Measurements from ENCODE around the gene C9orf50.
"Not testable (repeated sequence)": the region's sequence is repeated elsewhere in the genome, so short reads cannot be mapped to it uniquely, and the experiment has no call there.

The C9orf50 gene

DNA sequence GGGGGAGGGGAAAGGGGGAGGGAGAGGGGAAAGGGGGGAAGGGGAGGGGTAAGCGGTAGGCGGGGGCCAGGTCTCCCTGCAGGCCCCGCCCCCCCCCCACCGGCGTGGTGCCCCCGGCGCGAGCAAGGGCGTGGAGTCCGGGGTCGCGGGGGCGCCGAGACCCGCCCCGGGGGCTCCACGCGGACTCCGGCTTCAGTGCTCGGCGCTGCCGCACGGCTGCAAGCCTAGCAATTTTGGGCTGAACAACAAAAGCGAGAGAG is 10.8 kb downstream of the C9orf50 start:
- no peak for DNase-seq

DNA sequence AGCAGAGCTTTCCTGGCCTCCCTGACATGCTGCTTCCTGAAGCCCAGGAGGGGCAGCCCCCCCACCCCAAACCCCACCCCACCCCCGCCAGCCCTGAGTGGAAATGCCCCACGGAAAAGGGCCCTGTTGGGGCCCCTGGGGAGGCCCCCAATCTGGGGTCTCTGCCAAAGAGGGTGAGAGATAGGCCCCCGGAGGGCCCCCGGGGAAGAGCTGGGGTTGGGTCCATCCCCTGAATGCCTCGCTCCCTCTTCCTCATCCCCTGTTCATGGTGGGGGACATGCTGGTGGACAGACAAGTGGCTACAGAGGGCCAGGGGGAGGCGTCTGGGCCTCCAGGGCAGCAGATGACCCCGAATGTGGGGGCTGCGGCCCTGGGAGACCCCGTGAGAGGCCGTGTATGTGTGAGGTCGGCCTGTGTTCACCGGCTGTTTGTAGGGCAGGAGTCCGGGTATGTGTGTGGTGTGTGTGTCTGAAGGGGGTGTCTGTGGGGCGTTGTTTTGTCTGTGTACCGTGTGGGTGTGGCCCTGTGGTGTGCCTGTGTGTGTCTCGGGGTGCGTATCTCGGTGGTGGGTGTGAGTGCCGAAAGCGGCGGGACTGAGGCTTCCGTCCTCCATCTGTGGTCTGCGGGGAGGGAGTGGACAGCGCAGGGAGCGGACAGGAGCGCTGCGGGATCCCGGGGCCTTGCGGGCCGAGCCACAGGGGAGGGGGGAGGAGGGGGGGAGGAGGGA is 11.3 kb downstream of the C9orf50 start:
- peak; percentile 66 for DNase-seq

DNA sequence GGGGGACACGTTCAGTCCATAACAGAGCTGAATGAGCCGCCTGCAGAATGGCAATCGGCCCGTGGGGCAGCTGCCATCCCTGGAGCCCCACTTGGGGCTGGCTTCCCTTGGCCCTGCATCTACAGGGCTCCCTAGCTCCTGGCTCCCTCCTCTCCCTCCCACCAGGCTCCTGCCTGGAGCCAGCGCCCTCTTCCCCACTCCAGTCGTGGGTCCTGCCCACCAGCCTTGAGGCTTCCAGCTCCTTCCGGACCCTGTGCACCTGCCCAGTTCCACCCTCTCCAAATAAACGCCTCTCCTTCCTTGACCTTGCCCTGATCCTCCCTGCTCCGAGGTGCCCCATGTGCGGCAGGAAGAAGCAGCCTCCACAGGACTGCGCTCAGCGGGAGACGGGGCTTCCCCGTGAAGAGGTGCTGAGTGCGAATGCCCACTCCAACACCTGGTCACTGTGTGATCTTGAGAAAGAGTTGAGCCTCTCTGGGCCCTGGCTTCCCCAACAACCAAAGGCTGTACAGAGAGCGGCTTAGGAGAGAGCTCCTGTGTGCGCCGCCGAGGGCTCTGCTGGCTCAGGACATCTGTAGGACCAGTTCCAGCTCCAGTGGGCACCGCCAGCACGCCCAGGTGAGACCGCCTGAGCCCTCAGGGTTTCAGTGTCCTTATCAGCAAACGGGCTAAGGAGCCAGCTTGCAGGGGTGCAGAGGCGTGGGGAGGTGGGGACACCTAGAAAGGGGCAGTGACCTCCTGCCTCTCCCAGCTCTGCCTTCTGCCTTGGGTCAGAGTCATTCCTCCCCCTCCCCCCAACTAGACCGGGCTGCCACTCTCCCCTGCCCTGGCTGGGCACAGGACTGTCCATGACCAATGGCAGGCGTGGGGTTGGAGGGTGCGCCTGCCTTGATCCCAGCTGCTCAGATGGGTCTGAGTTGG is 12.1 kb downstream of the C9orf50 start:
- DNase-seq = no peak

DNA sequence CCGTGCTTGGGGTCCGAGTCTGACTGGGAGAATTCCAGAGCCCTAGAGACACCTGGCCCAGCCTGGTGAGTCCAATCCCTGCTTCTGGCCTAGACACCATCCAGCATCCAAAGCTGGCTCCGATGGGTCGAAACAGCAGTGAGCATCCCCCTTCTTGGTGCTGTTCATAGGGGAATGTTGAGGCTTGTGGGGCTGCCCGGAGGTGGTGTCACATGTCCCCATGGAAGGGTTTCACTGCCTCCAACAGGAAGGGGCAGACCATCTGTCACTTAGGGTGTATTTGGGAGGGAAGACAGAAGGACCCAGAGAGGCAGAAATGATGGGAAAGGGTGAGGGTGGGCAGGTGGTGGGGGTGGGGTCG is 13.9 kb downstream of the C9orf50 start:
- no peak for DNase-seq

DNA sequence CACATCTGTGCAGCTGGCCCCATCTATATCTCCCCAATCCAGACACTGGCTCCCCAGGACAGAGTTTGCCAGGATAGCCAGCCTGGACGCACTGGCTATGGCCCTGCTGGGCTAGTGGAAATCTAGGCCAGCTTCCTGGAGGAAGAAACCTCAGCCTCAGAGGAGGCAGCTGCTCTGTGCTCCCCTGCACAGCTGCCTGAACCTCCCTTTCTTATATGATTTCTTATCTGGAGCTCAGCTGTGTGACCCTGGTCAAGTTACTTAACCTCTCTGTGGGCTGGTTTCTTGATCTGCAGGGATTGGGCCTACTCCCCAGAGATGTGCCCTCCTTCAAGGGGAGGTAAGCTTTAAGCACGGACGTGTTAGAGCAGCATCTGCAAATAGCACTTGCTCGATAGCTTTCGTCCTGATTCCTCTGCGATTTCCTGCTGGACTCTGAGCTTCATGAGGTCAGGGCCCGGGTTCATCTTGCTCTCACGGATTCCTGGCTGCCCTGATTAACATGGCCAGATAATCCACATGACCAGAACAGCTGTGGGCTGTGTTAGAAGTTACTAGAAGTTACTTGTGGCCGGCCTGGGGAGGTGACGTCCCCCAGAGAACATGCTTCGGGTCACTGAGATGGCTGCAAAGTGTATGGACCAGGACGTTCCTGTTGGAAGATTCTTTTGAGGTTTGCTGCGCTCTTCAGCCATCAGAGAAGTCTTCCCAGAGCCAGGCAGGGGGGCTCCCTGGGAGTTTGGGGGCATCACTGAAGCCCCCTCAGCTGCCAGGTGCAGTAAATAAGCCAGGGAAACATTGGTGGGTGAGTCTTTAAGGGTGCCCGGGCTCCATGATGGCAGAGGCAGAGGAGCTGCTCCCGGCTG is 14.5 kb downstream of the C9orf50 start:
- no peak for DNase-seq

DNA sequence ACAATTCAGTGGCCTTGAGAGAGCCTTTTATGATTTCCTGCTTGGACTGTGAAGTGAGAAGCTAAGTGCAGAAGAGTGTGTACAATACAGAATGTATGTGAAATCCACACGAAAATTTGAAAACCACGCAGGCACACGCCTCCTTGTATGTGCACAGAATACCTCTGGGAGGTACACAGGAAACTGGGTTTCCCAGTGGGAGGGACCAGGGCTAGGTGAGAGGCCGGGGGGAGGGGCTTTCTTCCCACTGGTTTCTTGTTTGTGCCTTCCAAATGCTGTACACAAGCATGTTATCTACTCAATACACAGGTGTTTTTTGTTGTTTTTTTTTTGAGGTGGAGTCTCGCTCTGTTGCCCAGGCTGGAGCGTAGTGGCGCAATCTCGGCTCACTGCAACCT is 16.1 kb downstream of the C9orf50 start:
- no peak for DNase-seq

DNA sequence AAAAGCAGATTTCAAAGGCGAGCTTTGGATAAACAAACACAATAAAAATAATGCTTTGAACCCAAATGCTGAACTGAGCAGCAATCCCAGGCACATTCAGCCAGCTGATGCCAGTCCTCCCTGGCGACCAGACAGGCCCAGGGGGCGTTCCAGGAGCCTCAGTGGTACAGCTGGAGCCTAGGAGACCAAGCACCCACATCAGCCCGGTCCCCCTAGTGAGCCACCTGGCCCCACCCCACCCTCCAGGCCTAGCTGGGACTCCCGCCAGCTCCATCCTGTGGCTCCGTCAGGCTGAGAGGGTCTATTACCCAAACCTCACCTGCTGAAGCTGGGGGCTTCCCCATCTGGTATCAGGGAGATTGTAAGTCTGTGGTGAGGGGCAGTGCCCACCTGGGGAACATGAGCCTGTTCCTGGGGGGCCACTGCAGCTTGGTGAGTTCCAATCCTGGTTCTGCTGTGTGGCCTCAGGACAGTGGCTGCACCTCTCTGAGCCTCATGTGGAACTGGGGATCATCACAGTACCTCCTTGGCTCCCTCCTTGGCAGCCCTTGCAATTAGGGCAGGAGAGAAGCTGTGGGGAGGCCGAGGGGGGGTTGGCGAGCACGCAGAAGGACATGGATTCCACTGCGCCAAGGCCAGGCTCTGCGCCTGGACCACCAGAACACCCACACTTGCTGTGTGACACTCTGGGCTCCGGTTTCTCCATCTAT is 16.7 kb downstream of the C9orf50 start:
- no peak for DNase-seq

DNA sequence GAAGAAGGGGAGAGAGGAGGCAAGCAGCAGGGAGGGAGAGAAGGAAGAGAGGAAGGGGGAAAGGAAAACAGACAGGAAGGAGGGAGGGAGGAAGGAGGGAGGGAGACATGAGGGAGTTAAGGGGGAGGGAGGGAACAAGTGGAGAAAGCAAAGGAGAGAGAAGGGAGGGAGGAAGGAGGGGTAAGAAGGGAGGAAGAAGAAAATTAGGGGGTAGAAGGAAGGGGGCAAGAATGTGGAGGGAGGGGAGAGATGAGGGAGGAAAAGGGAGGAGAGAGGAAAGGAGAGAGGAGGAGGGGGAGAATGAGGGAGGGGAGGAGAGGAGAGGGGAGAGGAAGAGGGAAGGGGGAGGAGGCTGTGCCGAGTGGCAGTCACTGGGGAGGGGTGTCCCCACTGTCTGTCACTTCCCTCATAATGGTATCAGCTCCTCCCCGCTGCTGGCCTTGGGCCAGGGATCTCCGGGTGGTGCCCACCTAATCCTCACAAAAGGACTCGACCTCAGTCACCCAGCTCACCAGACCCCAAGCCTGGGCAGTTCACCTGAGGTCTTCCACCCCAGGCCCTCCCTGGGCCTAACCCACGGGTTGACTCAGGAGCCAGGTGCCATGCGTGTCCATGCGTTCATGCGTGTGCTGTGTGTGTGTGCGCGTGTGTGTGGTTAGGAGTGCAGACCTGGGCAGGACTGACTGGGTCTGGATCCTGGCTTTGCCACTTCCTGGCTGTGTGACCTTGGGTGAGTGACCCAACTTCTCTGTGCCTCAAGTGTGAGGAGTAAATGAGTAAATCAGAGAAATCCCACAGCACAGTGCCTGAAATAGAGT is 18.1 kb downstream of the C9orf50 start:
- no peak for DNase-seq

DNA sequence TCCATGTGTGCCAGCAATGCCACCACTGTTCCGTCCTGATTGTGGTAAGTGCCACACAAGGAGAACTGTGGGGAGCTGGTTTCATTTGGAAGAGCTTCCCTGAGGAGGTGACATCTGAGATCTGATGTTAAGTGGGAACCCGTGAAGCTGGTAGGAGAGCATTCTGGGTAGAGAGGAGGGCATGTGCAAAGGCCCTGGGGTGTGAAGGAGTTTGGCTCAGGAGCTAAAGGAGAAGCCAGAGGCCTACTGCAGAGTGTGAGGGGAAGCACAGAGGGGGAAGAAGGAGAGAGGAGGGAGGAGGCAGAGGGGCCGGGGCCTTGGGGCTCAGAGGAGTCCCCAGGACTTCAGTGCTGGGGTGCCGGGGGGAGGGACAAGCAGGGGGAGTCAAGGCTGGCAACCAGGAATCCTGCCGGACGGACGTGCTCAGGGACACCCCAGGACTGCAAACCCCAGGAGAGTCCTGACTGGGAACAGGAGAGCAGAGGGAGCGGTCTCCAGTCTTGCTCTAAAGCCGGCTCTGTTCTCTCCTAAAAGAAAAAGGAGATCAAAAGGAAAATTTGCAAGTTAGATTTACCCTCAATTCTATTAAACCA is 19.7 kb downstream of the C9orf50 start:
- DNase-seq = no peak

DNA sequence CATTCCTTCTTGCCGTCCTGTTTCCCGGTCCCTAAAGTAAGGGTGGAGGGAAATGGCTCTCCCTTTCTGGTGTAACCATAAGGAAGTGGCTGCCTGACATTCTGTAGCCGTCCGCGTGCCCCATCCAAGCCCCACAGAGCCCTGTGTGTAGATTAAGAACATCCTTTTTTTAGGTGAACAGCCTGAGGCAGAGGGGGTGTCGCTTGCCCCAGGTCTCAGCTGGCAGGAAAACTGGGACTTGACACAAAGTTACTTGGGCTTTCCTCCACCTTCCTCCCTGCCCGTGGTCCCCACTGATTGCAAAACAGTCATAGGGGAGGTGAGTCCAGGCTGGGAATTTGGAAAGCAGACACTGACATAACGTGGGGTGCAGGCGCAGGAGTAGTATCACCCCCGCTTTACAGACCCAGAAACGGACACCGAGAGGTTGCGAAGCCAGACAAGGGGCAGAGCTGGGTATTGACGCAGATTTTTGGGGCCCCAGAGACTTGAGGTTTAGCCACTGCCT is 22.8 kb downstream of the C9orf50 start:
- no peak for DNase-seq

DNA sequence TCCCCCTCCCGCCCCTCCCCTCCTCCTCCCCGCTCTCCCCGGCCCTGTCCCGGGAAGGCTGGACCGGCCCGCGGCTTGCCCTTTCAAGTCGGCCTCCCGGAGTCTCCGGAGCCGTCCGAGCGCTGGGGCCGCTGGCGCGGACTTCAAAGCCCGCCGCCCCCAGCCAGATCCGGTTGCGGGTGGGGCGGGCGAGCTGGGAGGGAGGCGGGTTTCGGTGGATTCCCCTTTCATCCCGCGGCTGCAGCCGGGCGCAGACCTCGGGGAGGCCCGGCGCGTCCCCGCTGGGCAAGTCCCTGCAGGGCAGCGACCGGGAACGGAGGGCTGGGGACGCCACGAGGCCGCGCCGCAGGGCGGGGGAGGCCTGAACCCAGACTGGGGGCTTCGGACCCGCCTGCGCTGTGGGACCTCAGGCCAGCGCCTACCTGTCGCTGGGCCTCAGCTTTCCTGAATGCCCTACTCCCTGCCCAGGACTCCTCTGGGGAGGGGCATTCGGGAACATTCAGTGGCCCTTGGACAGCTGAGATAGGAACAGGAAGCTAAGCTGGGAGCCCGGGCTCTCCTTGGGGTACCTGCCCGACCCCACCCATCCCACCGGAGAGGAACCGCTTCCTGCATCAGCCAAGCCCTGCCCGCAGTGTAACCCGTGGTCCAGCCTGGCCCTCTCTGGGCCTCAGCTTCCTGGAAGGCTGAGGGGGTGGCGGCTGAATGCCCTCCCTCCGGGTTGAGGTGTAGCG is 23.4 kb downstream of the C9orf50 start:
- peak; percentile 27 for DNase-seq

DNA sequence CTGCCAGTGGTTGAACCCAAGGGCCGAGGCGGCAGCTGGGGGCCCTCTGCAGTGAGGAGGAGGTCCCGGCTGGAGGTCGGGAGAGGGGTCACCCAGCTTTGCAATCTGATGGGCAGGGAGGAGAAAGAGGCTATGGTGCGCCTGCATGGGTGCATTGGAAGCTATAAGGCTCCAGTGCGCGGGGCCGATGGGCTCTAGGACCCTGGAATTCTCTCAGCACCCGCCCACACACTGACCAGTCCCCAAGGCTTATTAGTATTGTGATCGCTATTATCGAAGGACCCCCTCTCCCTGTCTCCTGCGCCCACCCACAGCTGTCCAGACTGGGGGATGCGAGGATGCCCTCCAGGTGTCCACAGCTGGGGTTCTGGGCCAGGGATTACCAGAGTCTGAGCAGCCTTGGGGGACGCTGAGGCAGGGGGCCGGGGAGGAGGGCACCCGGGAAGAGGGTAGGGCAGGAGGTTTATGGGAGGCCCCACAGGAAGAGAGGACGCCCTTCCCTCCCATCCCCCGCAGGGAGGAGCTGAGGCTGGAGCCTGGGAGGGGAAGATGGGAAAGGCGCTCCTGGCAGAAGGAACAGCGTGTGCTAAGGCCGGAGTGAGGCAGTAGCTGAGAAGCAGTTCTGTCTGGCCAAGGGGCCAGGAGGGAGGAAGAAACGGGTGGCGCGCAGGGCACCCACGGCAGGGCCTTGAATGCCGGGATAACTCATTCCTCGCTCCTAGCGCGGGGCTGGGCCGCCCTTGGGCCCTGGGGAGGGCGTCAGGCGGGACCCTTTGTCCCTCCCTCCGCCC is 24.2 kb downstream of the C9orf50 start:
- no peak for DNase-seq

DNA sequence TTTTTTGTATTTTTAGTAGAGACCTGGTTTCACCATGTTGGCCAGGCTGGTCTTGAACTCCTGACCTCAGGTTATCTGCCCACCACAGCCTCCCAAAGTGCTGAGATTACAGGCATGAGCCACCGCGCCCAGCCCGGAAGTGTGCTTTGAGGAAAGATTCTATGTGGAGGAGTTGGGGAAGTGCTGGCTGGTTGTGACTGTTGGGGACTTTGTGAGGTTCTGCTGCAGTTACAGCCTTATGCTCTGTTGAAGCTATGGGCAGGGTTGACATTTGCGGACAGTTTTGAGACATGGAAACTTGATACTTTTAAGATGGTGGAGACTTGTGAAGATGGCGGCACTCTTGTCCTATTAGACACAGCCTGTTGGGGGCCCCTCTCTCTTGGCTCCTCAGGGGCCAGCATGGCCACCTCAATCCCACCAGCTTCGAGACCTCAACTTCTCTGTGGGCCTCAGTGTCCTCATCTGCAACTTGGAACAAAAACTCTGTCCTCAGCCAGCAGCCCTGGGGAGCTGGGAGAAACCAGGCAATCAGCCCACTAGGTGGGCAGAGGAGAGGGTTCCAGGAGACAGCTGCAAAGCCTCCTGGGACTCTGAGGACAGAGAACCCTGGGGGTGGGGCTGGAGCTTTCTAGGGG is 24.9 kb downstream of the C9orf50 start:
- DNase-seq = no peak

DNA sequence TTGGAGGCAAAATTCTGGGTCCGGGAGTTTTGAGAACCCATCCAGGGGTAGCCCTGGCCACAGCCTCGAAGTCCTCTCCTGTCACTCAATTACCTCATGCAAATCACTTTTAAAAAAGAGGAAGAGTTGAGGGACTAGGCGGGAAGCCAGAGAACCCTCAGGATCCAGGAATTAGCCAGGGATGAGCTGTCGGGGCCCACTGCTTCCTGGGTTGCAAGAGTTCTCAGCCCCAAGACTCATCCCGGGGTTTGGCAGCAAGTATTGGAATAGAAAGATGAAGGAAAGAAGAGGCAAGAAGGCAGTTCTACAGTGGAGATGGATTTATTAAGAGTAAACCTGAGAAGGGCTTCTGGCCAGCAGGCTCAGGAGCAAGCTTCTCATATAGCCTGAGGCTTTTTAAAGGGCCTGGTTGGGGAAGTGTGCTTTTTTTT is 25.6 kb downstream of the C9orf50 start:
- no peak for DNase-seq

DNA sequence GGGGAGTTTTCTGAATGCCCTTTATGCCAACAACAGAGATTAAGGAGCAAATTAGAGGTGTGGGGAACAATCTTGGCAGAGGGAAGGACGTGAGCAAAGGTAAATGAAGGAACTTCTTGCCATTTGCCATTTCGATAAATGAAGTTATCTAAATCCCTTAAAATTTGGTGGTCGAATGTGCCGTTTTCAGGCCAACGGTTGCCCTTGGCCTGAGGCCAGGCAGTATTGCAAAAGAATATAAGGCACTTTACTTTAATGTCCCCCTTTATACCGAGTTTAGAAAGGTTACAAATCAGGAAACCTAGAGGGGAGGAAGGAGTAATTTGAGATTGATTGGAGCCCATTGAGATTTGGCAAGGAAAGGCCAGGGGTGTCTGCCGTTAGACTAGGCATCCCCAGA is 26.3 kb downstream of the C9orf50 start:
- no peak for DNase-seq

DNA sequence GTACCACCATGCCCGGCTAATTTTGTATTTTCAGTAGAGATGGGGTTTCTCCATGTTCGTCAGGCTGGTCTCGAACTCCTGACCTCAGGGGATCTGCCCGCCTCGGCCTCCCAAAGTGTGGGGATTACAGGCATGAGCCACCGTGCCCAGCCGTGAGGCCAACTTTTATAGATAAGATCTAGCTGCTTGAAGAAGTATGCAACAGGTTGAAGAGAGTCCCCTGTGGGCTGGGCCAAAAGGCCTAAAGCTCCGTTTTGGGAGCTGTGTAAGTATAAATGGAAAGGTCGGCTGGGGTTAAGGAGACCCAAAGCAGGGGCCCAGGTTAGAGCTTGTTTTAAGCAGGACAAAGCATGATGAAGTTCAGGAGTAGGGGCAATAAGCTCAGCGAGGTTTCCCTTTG is 28.1 kb downstream of the C9orf50 start:
- DNase-seq = not testable (repeated sequence)

DNA sequence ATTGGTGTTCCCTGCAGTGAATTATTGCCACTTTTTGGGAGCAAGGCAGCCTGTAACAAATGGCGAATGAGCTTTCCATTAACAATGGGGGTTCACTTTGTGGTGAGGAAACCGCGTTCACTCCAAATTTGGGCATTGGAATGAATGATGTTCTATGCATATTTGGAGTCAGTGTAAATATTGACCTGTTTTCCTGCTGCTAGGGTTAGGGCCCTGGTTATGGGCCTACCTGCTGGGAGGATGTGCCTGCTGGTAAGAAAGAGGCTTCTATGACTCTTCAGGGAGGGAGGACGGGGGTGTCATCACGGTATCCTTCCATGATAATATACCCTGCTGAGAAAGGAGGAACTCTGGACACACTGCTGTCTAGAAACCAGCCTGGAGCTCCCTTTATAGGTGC is 29.0 kb downstream of the C9orf50 start:
- DNase-seq = no peak

DNA sequence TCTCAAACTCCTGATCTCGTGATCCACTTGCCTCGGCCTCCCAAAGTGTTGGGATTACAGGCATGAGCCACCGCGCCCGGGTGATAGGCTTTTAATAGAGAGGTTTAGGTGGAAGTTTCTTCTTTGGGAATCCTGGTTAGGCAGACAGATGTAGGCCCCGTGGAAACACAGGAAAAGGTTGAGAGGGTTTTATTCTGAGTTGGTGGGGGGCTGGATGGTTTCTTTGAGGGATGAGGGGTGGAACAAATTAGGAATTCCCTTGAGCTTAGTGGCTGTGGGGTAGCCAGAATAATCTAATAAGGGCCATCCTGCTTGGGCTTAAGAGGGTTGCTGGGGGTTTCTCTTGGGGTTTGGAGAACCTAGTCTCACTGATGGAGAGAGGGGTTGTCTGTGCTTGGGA is 30.4 kb downstream of the C9orf50 start:
- DNase-seq = no peak
